ENCODE data around the gene TOP3B. TPM values are rescaled to one million over a fixed set of nuclear protein-coding genes. Genes with fewer than 3 reads are reported as not detected.

The TOP3B gene
- total and polyA plus RNA-seq, 4 donors = 11.9 to 34.2 (median 23.0) TPM

DNA sequence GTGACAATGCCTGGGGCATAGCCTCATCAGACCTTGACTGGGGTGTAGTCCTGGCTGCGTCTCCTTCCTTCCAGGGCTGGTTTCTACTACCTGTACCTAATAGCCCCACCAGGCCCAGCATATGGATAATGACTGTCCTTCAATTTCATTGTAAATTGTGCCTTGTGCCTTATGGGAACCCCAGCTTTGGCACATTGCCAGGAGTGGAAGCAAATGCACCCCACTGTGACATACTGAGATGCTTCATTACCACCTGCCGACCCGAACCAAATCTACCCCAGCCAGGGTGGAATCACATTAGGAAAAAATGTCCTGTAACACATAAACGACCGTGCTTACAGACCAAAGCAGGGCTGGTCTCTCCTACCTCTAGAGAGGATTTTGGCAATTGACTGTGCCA is 7.3 kb downstream of the TOP3B start:
- Histone ChIP-seq H3K9ac (ENCODE audit: insufficient read depth in 1 of 2, low read length in 2 of 2) (no peak overlapping the region), H3K27ac (ENCODE audit: low read depth in 1 of 2, low read length in 1 of 2) (no peak overlapping the region), H3K4me3 (no peak overlapping the region), H3K4me1 (ENCODE audit: control insufficient read depth in 5 of 5, insufficient read depth in 5 of 5, low read length in 5 of 5) (peaks cover 0 to 2% (median 0%) of the 10 kb centered on the region in 5 donors), H3K27me3 (ENCODE audit: control insufficient read depth in 3 of 3, insufficient read depth in 3 of 3, low read length in 2 of 3) (no peaks in the 10 kb centered on the region), H3K9me3 (ENCODE audit: control insufficient read depth in 4 of 4, insufficient read depth in 3 of 4, low read length in 3 of 4) (no peaks in the 10 kb centered on the region), H3K36me3 (ENCODE audit: control insufficient read depth in 4 of 4, insufficient read depth in 4 of 4, low read length in 4 of 4) (peaks cover 0 to 54% (median 11%) of the 10 kb centered on the region in 4 donors)
- TF ChIP-seq, protein P1, sequence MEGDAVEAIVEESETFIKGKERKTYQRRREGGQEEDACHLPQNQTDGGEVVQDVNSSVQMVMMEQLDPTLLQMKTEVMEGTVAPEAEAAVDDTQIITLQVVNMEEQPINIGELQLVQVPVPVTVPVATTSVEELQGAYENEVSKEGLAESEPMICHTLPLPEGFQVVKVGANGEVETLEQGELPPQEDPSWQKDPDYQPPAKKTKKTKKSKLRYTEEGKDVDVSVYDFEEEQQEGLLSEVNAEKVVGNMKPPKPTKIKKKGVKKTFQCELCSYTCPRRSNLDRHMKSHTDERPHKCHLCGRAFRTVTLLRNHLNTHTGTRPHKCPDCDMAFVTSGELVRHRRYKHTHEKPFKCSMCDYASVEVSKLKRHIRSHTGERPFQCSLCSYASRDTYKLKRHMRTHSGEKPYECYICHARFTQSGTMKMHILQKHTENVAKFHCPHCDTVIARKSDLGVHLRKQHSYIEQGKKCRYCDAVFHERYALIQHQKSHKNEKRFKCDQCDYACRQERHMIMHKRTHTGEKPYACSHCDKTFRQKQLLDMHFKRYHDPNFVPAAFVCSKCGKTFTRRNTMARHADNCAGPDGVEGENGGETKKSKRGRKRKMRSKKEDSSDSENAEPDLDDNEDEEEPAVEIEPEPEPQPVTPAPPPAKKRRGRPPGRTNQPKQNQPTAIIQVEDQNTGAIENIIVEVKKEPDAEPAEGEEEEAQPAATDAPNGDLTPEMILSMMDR (IDR thresholded peaks at IDR 0.05; ENCODE audit: control extremely low read depth, extremely low read depth) = no peak
- no peak for ATAC-seq (ENCODE audit: insufficient read depth, low FRiP score)
- DNase-seq = no peak
- 92 to 96% methylated on average over 5 of the region's 5 CpGs for WGBS, 2 donors

DNA sequence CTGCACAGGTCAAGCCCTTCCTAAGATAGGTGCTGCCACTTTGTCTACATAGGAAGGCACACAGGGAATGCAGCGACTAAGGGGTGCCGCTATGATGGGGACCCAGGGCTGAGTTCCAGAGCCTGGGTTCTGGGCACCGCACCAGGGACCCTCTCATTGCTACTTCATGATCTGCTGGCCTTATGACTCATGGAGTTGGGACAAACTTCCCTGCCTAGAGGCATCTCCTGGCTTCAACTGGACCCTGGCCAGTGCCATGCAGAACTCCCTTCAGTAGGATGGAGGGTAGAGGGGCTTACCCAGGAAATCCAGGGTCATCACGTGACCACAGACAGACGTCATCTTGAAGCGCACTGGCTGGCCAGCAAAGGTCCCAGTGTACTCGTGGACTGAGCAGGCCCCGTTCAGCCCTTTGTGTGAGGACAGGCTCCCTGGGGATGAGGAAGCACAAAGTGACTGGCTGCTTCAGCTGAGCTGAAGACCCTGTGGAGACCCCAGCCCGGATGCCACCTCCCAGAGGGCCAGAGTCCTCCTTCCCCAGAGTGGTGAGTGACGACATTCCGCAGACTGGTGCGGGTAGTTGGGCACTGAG is 8.4 kb downstream of the TOP3B start:
- 89 to 94% methylated on average over 12 of the region's 12 CpGs for WGBS, 2 donors
- Histone ChIP-seq H3K9ac (ENCODE audit: insufficient read depth in 1 of 2, low read length in 2 of 2) (no peak overlapping the region), H3K9me3 (ENCODE audit: control insufficient read depth in 4 of 4, insufficient read depth in 3 of 4, low read length in 3 of 4) (no peaks in the 10 kb centered on the region), H3K27ac (ENCODE audit: low read depth in 1 of 2, low read length in 1 of 2) (no peak overlapping the region), H3K36me3 (ENCODE audit: control insufficient read depth in 4 of 4, insufficient read depth in 4 of 4, low read length in 4 of 4) (peaks cover 0 to 58% (median 11%) of the 10 kb centered on the region in 4 donors), H3K4me1 (ENCODE audit: control insufficient read depth in 5 of 5, insufficient read depth in 5 of 5, low read length in 5 of 5) (peaks cover 0 to 2% (median 0%) of the 10 kb centered on the region in 5 donors), H3K4me3 (no peak overlapping the region), H3K27me3 (ENCODE audit: control insufficient read depth in 3 of 3, insufficient read depth in 3 of 3, low read length in 2 of 3) (no peaks in the 10 kb centered on the region)
- ATAC-seq (ENCODE audit: insufficient read depth, low FRiP score) = no peak
- no peak for DNase-seq
- TF ChIP-seq, protein P1 (IDR thresholded peaks at IDR 0.05; ENCODE audit: control extremely low read depth, extremely low read depth) = no peak

DNA sequence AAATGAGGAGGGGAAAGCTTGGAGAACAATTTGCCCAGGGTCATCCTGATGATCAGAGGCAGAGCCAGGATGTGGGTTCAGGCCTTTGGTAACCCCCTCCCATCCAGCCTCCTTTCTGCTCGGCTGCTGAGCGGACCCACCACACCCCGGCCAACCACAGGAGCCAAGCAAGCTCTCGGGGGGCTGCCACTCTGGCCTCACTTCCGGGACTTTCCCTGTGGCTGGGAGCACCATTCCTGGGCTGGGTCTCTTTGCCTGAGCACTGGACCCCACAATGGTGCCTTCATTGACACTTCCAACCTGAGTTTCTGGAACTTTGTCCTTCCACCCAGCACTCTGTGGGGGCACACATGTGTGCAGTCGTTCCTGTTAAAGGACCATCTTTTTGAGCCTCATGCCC is 9.8 kb downstream of the TOP3B start:
- H3K9ac ChIP-seq (ENCODE audit: insufficient read depth in 1 of 2, low read length in 2 of 2) = no peak overlapping the region
- DNase-seq (no peak), ATAC-seq (ENCODE audit: insufficient read depth, low FRiP score) (no peak)
- H3K4me1 ChIP-seq (ENCODE audit: control insufficient read depth in 5 of 5, insufficient read depth in 5 of 5, low read length in 5 of 5) = no peaks in the 10 kb centered on the region
- 87 to 89% methylated on average over 6 of the region's 6 CpGs for WGBS, 2 donors
- H3K27me3 ChIP-seq (ENCODE audit: control insufficient read depth in 3 of 3, insufficient read depth in 3 of 3, low read length in 2 of 3) = no peaks in the 10 kb centered on the region
- no peak overlapping the region for H3K4me3 ChIP-seq
- peaks cover 0 to 60% (median 12%) of the 10 kb centered on the region in 4 donors for H3K36me3 ChIP-seq (ENCODE audit: control insufficient read depth in 4 of 4, insufficient read depth in 4 of 4, low read length in 4 of 4)
- no peak overlapping the region for H3K27ac ChIP-seq (ENCODE audit: low read depth in 1 of 2, low read length in 1 of 2)
- TF ChIP-seq, protein P1 (IDR thresholded peaks at IDR 0.05; ENCODE audit: control extremely low read depth, extremely low read depth) = no peak
- H3K9me3 ChIP-seq (ENCODE audit: control insufficient read depth in 4 of 4, insufficient read depth in 3 of 4, low read length in 3 of 4) = no peaks in the 10 kb centered on the region

All from lung (tissue), 12 donors.